GM12874 (cell line): Measurements from ENCODE around the gene CMIP.

Experiments used
- TF ChIP-seq, protein P1 (sequence below): IDR thresholded peaks from 2 replicates; pipeline ENCODE4 v1.5.1; 2011; ENCODE audit warnings: low read depth, mild to moderate bottlenecking, control low read depth, low read length, moderate library complexity; ENCODE audit not compliant: insufficient read depth

Gene CMIP

GRCh38 chr16:81723098-81723723, 278.6 kb downstream of the CMIP start:
- TF ChIP-seq, protein P1, sequence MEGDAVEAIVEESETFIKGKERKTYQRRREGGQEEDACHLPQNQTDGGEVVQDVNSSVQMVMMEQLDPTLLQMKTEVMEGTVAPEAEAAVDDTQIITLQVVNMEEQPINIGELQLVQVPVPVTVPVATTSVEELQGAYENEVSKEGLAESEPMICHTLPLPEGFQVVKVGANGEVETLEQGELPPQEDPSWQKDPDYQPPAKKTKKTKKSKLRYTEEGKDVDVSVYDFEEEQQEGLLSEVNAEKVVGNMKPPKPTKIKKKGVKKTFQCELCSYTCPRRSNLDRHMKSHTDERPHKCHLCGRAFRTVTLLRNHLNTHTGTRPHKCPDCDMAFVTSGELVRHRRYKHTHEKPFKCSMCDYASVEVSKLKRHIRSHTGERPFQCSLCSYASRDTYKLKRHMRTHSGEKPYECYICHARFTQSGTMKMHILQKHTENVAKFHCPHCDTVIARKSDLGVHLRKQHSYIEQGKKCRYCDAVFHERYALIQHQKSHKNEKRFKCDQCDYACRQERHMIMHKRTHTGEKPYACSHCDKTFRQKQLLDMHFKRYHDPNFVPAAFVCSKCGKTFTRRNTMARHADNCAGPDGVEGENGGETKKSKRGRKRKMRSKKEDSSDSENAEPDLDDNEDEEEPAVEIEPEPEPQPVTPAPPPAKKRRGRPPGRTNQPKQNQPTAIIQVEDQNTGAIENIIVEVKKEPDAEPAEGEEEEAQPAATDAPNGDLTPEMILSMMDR = peak; percentile 41; the same call in 1 of the 2 replicates

GRCh38 chr16:81728435-81728834, 283.8 kb downstream of the CMIP start:
- TF ChIP-seq, protein P1 = no peak

- TF ChIP-seq, protein P1 = no peak
Observed at GRCh38 chr16:81729451-81729850, 284.8 kb downstream of the CMIP start.

DNA sequence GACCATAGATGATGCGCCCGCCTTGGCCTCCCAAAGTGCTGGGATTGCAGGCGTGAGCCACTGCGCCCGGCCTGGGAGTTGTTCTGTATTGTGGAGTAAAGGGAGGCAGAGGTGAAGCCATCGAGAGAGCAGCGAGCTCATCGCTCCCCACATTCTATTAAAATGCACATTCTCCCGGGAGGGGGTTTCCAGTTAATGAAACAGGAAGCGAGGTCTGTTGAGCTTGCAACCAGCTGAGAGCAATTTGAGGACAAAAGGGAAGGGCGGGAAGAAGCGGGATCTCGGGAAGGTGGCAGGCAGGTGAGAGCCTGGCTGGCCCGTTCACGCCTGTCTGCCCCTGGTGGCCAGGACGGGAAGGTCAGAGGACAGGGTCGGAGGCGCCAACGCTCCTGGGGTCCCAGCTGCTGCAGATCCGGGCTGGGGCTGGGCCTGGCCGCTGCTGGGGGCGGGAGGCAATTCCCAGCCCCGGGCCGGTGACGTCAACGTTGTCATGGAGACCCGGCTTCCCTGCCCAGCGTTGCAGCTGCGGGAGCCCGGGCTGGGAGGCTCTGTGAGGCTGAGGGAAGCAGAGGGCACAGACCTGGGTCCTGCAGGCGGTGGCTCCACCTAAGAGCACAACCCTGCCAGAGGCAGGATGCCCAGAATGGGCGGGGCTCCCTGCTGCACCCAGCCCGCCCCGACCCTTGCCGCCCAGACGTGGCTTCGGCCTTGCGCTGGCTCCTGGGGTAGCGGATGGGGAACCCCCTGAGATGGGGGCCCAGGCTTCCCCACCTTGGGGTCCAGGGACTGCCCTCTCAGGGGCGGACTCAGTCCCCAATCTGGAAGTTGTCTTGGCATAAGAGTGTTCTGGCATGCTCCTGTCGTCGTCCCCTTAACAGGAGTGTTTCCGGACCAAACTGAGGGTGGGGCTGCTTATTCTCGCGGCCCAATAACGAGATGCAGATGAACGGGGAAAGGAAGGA, 285.8 kb downstream of the CMIP start:
- TF ChIP-seq, protein P1 = peak; percentile 74

DNA sequence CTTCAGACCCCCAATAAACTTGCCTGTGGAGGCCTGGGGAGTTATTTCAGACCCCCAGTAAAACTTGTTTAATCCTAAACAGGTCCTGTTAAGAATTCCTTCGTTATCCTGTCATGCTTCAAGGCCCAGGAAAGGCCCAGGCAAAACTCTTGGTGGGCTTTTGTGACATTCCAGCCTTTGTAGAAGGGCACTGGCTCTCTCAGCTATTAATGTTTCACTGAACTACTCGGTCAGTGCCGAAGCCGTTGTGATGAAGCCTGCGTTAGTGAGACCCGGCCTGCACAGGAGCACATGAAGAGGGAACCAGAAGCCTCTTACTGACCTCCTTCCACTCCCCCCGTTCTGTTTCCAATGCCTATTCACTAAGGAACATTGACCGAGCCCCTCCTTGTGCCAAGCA, 287.0 kb downstream of the CMIP start:
- TF ChIP-seq, protein P1 = no peak

- TF ChIP-seq, protein P1 = 0 out of 2 replicates have a peak, but pooled peaks have one; percentile 3
Observed at GRCh38 chr16:81732699-81733098, 288.1 kb downstream of the CMIP start.

GRCh38 chr16:81733295-81733694, 288.7 kb downstream of the CMIP start:
- TF ChIP-seq, protein P1 = no peak
